GM23338 (cell line): ENCODE data around the gene ANKRD44. TPM values are rescaled to one million over a fixed set of nuclear protein-coding genes. Genes with fewer than 3 reads are reported as not detected.

Experiments used
- ATAC-seq: fragments of 200-7000 bp; cut with Tn5 transposase; 3 replicates; pipeline ENCODE4 v1.9.1; 2020
- DNase-seq: peaks from one replicate; pipeline ENCODE4 v3.0.0-alpha.2; 2015; ENCODE audit warnings: low spot score
- H2AFZ ChIP-seq: fragments of 200-600 bp; sonication (generic); 2 replicates; pipeline ENCODE4 v1.8.0; 2016; ENCODE audit warnings: antibody characterized with exemption, mild to moderate bottlenecking, moderate library complexity
- H3F3A ChIP-seq: fragments of 200-600 bp; sonication (generic); replicated peaks from 2 replicates; pipeline ENCODE4 v1.8.0; 2017; ENCODE audit warnings: antibody characterized with exemption, mixed run types, low read depth
- H3K27ac ChIP-seq: fragments of 200-600 bp; sonication (generic); 2 replicates; pipeline ENCODE4 v1.6.1; 2016; ENCODE audit warnings: low read depth
- H3K27me3 ChIP-seq: fragments of 200-600 bp; sonication (generic); 2 replicates; pipeline ENCODE4 v1.8.0; 2016; ENCODE audit warnings: mild to moderate bottlenecking, mixed run types, moderate library complexity; ENCODE audit not compliant: insufficient read depth
- H3K36me3 ChIP-seq: fragments of 200-600 bp; sonication (generic); 2 replicates; pipeline ENCODE4 v1.8.0; 2016; ENCODE audit warnings: mild to moderate bottlenecking; ENCODE audit not compliant: insufficient read depth
- H3K4me1 ChIP-seq: fragments of 200-600 bp; sonication (generic); 2 replicates; pipeline ENCODE4 v1.8.0; 2016; ENCODE audit warnings: mild to moderate bottlenecking, moderate library complexity; ENCODE audit not compliant: insufficient read depth
- H3K4me2 ChIP-seq: fragments of 200-600 bp; sonication (generic); 2 replicates; pipeline ENCODE4 v1.7.1; 2017; ENCODE audit warnings: mixed run types
- H3K4me3 ChIP-seq: fragments of 200-600 bp; sonication (generic); 2 replicates; pipeline ENCODE4 v1.6.1; 2016; ENCODE audit warnings: mixed run types
- H3K79me2 ChIP-seq: fragments of 200-600 bp; sonication (generic); replicated peaks from 2 replicates; pipeline ENCODE4 v1.8.0; 2017; ENCODE audit warnings: mild to moderate bottlenecking; ENCODE audit not compliant: insufficient read depth
- H3K9me2 ChIP-seq: fragments of 200-600 bp; sonication (generic); 2 replicates; pipeline ENCODE4 v1.8.0; 2017; ENCODE audit not compliant: insufficient read depth
- H4K20me1 ChIP-seq: fragments of 200-600 bp; sonication (generic); replicated peaks from 2 replicates; pipeline ENCODE4 v1.8.0; 2017; ENCODE audit warnings: mild to moderate bottlenecking; ENCODE audit not compliant: insufficient read depth
- H3K27ac Mint-ChIP-seq: 2 replicates; pipeline ENCODE4 v1.8.0; 2020; ENCODE audit warnings: inconsistent platforms, mild to moderate bottlenecking, moderate library complexity, mixed read lengths
- H3K27me3 Mint-ChIP-seq: 3 replicates; pipeline ENCODE4 v1.8.0; 2022; ENCODE audit warnings: low read depth, mild to moderate bottlenecking, moderate library complexity, mixed read lengths, inconsistent platforms; ENCODE audit not compliant: insufficient read depth, poor library complexity
- H3K36me3 Mint-ChIP-seq: 3 replicates; pipeline ENCODE4 v1.8.0; 2021; ENCODE audit warnings: low read depth, mild to moderate bottlenecking, inconsistent platforms, moderate library complexity, mixed read lengths
- H3K4me1 Mint-ChIP-seq: 3 replicates; pipeline ENCODE4 v1.8.0; 2020; ENCODE audit warnings: mild to moderate bottlenecking, inconsistent platforms, mixed read lengths
- H3K4me3 Mint-ChIP-seq: 3 replicates; pipeline ENCODE4 v1.8.0; 2021; ENCODE audit warnings: moderate library complexity, mild to moderate bottlenecking, inconsistent platforms, mixed read lengths
- H3K9me3 Mint-ChIP-seq: 3 replicates; pipeline ENCODE4 v1.8.0; 2020; ENCODE audit warnings: moderate library complexity, mild to moderate bottlenecking, inconsistent platforms, mixed read lengths
- CREB1 ChIP-seq: fragments of 250-450 bp; sonication (Bioruptor Pico); IDR thresholded peaks from 2 replicates; pipeline ENCODE4 v1.5.0; 2020; ENCODE audit warnings: low read depth, mild to moderate bottlenecking, moderate library complexity
- CTCF ChIP-seq, 2 experiments: fragments of 200-600 bp in 1 of 2; sonication (generic) in 1 of 2; conservative IDR thresholded peaks; 2 replicates each; pipeline versions ENCODE4 v1.5.1 to v1.6.1; 2016 to 2017; ENCODE audit warnings: antibody characterized with exemption in 2 of 2, low read depth in 2 of 2, mild to moderate bottlenecking in 2 of 2, moderate library complexity in 1 of 2
- ETS1 ChIP-seq: IDR thresholded peaks from 2 replicates; pipeline ENCODE4 v1.6.1; 2016; ENCODE audit warnings: antibody characterized with exemption
- EZH2 ChIP-seq: fragments of 200-600 bp; sonication (generic); IDR thresholded peaks from one replicate; pipeline ENCODE4 v1.8.0; 2017; ENCODE audit warnings: antibody characterized with exemption, mild to moderate bottlenecking, low read depth; ENCODE audit not compliant: unreplicated experiment
- EZH2phosphoT487 ChIP-seq: fragments of 200-600 bp; sonication (generic); IDR thresholded peaks from one replicate; pipeline ENCODE4 v1.8.1; 2018; ENCODE audit warnings: antibody characterized with exemption; ENCODE audit not compliant: unreplicated experiment
- JUNB ChIP-seq: IDR thresholded peaks from one replicate; pipeline ENCODE4 v1.6.1; 2016; ENCODE audit warnings: antibody characterized with exemption; ENCODE audit not compliant: unreplicated experiment
- NANOG ChIP-seq: IDR thresholded peaks from 2 replicates; pipeline ENCODE4 v1.6.1; 2016; ENCODE audit warnings: antibody characterized with exemption, borderline replicate concordance
- POLR2AphosphoS5 ChIP-seq: IDR thresholded peaks from 2 replicates; pipeline ENCODE4 v1.6.1; 2016; ENCODE audit warnings: antibody characterized with exemption, low read depth
- REST ChIP-seq: IDR thresholded peaks from one replicate; pipeline ENCODE4 v1.6.1; 2018; ENCODE audit warnings: antibody characterized with exemption; ENCODE audit not compliant: unreplicated experiment
- STAT1 ChIP-seq: IDR thresholded peaks from one replicate; pipeline ENCODE4 v1.6.1; 2016; ENCODE audit warnings: antibody characterized with exemption; ENCODE audit not compliant: unreplicated experiment
- ZNF114 ChIP-seq: fragments of 250-450 bp; sonication (Bioruptor Pico); IDR thresholded peaks from 2 replicates; pipeline ENCODE4 v1.5.0; 2020; ENCODE audit warnings: mild to moderate bottlenecking, moderate library complexity
- ZNF331 ChIP-seq: fragments of 250-450 bp; sonication (Bioruptor Pico); IDR thresholded peaks from 2 replicates; pipeline ENCODE4 v1.5.0; 2020; ENCODE audit warnings: low read depth, mild to moderate bottlenecking, moderate library complexity
- ZNF462 ChIP-seq: fragments of 250-450 bp; sonication (Bioruptor Pico); IDR thresholded peaks from 2 replicates; pipeline ENCODE4 v1.5.0; 2020; ENCODE audit warnings: mild to moderate bottlenecking, moderate library complexity
- polyA plus RNA-seq: library from polyadenylated mRNA; unstranded; fragments of >200 nt; fragmentation: Nextera tagmentation; extraction: Ambion mirVana; gene quantifications from 2 replicates; pipeline ENCODE4 v1.2.1, GENCODE V29; 2016
- total RNA-seq: library from RNA; depleted of rRNA; stranded (reverse); fragments of >200 nt; shearing (Covaris generic); gene quantifications from 2 replicates; pipeline ENCODE4 v1.2.3, GENCODE V29; 2014

Gene ANKRD44
- total and polyA plus RNA-seq, 2 experiments from 2014 or later = 0.44 to 0.56 TPM

GRCh38 chr2:197042739-197043196, 267.8 kb downstream of the ANKRD44 start:
- Mint-ChIP-seq H3K4me3 (no peak overlapping the region), H3K4me1 (peaks cover 8% of the 10 kb centered on the region; the same call in 2 of the 3 replicates), H3K27ac (no peak overlapping the region), H3K36me3 (no peaks in the 10 kb centered on the region), H3K9me3 (no peaks in the 10 kb centered on the region), H3K27me3 (no peaks in the 10 kb centered on the region)
- Histone ChIP-seq H3K4me1 (no peaks in the 10 kb centered on the region), H3K9me2 (no peaks in the 10 kb centered on the region), H3K36me3 (no peaks in the 10 kb centered on the region), H3K4me2 (no peak overlapping the region), H3F3A (no peaks in the 10 kb centered on the region), H2AFZ (no peak overlapping the region), H3K27ac (no peak overlapping the region), H3K4me3 (no peak overlapping the region), H3K27me3 (no peaks in the 10 kb centered on the region), H3K79me2 (no peaks in the 10 kb centered on the region), H4K20me1 (no peaks in the 10 kb centered on the region)
- TF ChIP-seq CREB1 (CRISPR knock-in tag) (no peak), ZNF114 (no peak), JUNB (no peak), EZH2phosphoT487 (no peak), ZNF331 (no peak), NANOG (no peak), ZNF462 (no peak), REST (no peak), CTCF (conservative IDR thresholded peaks at IDR 0.05; ENCODE audit: low read depth in 2 of 2) (no peak), ETS1 (no peak), STAT1 (no peak), EZH2 (no peak), POLR2AphosphoS5 (no peak)
- ATAC-seq (no peak), DNase-seq (no peak)
